Hippocampal formation (tissue), 2 donors: ENCODE measurements around the gene PHLPP1.
A peak's percentile ranks its signal among the peaks of the same experiment; 100 is the strongest.

Experiments
- DNase-seq, 2 donors: peaks; one replicate each; lab custom pipeline; 2025; lab: John Stamatoyannopoulos, UW

PHLPP1 gene

GRCh38 chr18:62982600-62983251 lies 267.4 kb downstream of the PHLPP1 start:
- DNase-seq, result peak; percentile 57 to 66

DNA sequence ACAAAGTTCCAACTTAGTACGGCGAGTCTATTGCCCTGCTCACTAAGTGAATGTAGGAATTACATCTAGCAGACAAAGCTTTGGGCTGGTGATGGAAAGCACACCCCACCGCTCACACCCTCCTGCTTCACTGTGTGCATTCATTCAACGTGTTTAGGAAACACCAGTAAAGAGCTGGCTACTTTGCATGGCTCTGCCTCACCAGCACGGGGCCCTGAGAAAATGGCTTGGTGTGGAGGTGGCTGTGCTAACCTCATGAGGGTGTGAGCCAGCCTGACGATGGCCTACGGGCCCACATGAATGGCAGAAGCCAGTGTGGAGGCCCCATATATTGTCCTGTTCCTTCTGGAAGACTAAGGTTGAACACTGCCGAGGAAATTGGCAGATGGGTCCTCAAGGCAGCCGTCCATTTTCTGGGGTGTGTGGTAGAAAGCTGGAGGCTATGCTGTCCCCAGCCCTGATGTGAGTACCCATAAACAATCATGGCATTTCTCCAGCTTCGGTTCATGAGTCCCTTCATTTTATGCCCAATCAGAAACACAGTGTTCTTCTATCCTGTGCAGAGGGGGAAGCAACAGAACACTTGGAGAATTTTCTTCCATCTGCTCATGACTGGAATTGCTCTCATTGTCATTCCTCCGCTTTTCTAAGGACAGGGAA lies 269.4 kb downstream of the PHLPP1 start:
- no peak for DNase-seq

- no peak for DNase-seq
Measured at GRCh38 chr18:62986490-62986889, 271.1 kb downstream of the PHLPP1 start.

- no peak for DNase-seq
Measured at GRCh38 chr18:62987055-62987830, 271.9 kb downstream of the PHLPP1 start.

- DNase-seq, result no peak
Measured at GRCh38 chr18:62987859-62988258, 272.5 kb downstream of the PHLPP1 start.

DNA sequence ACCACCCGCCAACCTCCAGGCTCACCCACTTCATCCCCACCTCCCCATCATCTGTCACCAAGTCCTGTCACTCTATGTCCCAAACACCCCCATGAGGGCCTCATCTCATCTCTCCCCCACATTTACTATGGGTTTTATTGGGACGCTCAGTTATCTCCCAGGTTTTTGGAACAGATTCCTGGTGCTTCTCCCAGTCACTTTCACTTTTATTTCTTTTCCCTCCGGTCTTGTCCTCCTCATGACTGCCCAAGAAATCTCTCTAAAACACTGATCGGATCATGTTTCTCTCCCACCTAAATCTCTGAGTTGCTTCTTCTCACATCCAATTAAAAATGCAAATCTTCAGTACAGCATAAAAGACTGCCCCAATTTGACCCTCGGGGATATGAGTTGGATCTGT lies 273.1 kb downstream of the PHLPP1 start:
- DNase-seq, result no peak

DNA sequence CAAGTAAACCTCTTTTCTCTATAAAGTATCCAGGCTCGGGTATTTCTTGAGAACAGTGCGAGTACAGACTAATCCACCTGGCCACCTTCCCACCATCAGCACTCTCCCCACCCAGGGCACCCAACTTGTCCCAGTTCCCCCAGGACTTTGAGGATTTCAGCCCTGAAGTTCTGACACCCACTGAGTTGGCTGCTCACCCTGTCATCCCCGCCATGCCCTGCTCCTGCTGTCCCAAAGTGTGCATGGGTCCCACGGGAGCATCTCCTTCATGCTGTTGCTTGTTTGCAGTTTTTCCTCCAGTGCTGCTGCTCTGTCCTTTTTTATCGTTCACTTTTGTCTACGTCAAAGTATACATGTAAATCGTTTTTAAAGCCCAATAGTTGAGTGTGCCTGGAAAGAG lies 273.9 kb downstream of the PHLPP1 start:
- DNase-seq, result no peak

GRCh38 chr18:62990653-62991052 lies 275.3 kb downstream of the PHLPP1 start:
- DNase-seq, result no peak

DNA sequence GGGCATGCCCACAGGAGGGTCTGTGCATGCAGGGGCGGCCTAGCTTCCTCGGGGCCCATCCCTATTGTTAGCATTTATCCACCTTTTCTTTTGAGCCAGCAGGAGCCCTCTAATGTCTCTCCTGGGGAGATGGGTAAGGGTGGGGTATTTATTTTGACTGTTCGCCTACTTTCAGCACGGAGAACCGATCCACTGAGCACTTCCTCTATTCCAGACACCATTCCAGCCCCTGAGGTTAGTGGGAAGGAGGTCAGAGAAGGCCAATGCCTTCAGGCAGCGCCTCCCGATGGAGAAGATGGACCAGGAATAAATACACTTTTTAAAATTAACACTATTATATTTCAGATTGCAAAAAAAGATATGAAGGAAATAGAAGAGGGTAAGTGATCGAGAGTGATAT lies 276.0 kb downstream of the PHLPP1 start:
- no peak for DNase-seq

DNA sequence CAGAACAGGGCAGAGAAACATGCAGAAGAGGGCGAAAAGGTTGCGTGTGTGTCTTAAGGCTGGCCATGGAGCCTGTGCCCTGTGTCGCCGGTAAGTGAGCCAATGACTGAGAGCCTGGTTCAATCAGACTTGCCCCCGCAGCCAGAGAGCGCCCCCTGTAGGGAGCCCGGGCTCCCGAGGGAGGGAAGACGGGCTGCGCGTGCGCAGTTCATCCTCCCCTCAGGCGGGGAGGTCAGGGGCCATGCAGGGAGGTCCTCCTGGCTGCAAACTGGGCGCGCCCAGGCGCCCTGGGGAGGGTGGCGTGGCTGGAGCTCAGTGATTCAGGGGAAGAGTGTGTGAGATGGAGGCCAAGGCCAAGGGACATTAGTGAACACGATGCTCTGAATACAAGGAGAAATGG lies 276.6 kb downstream of the PHLPP1 start:
- DNase-seq, result no peak

DNA sequence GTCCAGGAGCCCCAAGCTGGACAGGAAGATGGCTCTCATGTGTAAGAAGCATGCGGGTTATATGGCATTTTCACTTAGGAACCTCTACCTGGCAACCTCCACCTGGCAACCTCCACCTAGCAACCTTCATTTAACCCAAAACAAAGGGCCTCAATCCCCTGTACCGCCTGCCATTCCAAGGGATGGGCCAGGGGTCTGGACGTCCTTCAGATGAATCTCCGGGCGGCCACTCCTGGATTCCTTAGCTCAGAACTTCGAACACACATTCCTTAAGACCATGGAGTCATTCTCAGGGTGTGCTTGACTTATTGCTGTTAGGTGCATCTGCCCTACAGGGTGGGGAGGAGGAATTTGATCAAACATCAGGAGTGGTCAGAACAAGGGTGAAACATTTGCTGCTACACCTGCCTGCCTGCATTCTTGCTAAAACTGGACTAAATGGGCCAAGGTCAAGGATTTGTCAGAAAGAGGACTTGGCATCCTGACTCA lies 277.6 kb downstream of the PHLPP1 start:
- no peak for DNase-seq

DNA sequence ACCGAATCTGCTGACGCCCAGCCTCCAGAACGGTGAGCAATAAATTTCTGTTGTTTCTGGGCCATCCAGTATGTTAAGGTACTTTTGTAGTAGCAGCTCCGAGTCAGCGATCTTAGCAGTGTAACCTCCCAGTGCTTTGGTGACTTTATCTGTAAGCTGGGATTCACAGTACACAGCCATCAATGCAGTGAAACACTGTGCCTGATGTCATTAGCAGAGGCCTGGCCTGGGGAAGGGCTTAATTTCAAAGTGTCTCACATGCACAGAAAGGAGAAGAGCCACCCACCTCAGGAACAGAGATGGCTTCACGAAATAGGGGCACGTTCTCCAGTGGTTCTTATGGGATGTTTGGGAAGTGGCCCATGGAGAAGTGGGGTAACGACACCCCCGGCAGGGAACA lies 281.2 kb downstream of the PHLPP1 start:
- DNase-seq, result no peak

DNA sequence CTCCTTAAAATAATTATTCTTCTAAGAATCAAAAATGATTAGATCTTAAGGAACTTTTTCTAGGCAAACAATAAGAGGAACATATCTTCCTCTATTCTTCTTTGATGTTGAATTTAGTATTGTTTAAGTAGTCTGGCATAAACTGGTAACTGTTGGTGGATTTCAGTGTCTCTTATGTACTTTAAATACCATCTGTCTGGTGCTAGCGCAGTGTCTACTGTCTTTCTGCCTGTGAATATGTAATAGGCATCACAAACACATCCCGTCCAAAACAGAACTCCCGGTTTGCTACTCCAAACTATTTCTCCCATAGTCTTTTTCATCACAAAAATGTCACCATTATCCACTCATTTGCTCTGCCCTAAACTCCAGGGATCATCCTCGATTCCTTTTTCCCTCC lies 281.7 kb downstream of the PHLPP1 start:
- DNase-seq, result no peak

- DNase-seq, result no peak
Measured at GRCh38 chr18:62998443-62998842, 283.1 kb downstream of the PHLPP1 start.

DNA sequence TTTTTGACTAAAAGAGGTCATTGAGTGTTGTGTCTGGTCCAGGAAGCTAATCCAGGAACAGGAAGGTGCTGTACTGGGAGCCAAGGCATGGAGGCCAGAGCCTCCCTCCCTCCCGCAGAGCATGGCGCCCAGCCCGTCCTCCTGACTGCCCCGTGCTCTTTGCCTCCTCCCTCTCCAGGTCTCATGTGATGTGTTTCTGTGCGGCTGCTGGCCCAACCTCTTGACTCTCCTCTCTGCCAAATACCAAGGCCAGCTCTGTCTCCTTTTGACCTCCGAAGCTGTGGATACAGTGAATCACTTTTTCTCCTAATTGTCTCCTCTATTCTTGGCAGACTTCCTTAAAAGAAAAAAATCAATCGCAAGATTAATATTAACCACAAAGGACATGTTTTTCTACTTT lies 284.1 kb downstream of the PHLPP1 start:
- no peak for DNase-seq

DNA sequence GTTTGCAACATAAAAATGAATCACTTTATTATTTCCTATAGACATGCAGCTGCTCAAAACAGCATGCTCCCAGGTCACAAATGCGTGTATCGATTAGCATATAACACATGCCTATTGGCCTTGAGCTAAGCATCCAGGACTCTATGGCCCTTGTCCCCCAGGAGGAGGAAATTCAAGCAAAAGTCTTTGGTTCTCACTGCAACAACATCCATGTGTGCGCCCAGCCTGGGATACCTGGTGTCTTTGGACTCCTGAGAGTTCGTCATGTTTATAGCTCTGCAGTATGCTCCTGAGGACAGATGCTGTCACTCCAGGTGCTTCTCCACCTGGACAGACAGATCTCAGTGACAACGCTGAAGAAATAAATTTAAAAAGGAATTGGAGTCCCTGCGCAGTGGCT lies 284.6 kb downstream of the PHLPP1 start:
- no peak for DNase-seq

- no peak for DNase-seq
Measured at GRCh38 chr18:63000839-63001238, 285.5 kb downstream of the PHLPP1 start.

- DNase-seq, result no peak
Measured at GRCh38 chr18:63001861-63002260, 286.5 kb downstream of the PHLPP1 start.

GRCh38 chr18:63002305-63002704 lies 287.0 kb downstream of the PHLPP1 start:
- DNase-seq, result no peak

GRCh38 chr18:63002803-63003445 lies 287.6 kb downstream of the PHLPP1 start:
- no peak for DNase-seq

DNA sequence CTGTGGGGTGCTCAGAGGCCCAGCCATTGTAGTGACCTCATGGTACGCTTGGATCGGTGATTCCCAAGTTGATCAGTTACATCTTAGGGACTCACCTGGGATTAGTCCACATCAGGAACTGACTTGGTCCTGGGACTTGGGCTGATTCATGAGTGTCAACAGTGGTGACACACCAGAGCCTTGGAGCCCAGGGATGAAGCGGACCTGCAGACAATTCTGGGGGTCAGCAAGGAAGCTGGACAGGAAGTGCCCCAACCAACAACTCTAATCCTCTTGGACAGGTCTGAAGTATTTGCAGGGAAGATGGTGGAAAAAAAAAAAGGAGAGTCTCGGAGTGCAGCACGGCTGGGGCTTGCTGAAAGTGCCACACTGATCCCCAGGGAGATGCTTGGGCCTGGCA lies 288.6 kb downstream of the PHLPP1 start:
- DNase-seq, result no peak

DNA sequence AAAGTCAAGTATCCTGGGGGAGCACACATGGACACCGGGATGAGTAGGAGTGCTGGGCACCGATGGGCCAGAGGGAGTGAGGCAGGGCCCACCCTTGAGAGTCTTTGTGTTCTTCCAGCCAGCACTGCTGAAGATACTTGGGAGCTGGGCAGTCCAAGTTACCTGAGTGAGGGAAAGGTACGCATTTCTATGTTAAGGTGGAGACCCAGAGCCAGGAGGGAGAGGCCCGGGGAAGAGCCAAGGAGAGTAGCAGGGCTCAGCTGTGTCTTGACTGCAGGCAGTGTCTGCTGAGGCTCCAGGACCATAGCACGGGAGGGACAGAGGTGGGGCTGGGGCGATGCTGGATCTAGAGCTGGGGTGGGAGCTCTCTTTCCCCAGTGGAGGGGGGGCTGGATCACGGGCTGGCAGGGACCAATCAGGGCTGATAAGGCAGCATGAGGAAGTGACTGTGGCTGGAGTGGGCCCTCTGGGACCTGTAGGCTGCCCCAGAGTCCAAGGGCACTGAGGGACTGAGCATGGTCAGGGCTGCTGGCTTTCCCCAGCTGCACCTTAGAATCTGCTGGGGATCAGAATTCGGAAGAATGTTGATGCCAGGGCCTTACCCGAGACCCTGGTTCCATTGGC lies 289.2 kb downstream of the PHLPP1 start:
- DNase-seq, result no peak
